ENCODE measurements around the gene WFS1. TPM values are rescaled to one million over a fixed set of nuclear protein-coding genes. Genes with fewer than 3 reads are reported as not detected.

Gene WFS1
- total and polyA plus RNA-seq, 2 of the 8 experiments (the other 6 are each of a cell fraction or from before 2014, with no cell fraction given) = 29.1 to 43.1 TPM

- Histone ChIP-seq H4K20me1 (replicated peaks in 1 of 2; ENCODE audit: control insufficient read depth in 1 of 2, insufficient read depth in 2 of 2, low read length in 2 of 2) (peaks cover 0 to 9% of the 10 kb centered on the region in 2 experiments), H2BK120ac (replicated peaks; ENCODE audit: low read depth, low read length) (no peak overlapping the region), H3K23me2 (ENCODE audit: low read depth, low read length) (peaks cover 3% of the 10 kb centered on the region; the same call in 1 of the 2 replicates), H4K8ac (ENCODE audit: extremely low read depth, insufficient read depth, low read length) (no peak overlapping the region), H3K9ac (replicated peaks in 1 of 4; ENCODE audit: extremely low read depth in 1 of 4, low read depth in 3 of 4, low read length in 3 of 4) (no peak overlapping the region), H3K4me1 (replicated peaks in 1 of 4; ENCODE audit: control insufficient read depth in 3 of 4, insufficient read depth in 4 of 4, low read length in 3 of 4) (no peaks in the 10 kb centered on the region), H4K91ac (replicated peaks; ENCODE audit: insufficient read length, low read length) (no peak overlapping the region), H3K79me2 (ENCODE audit: control insufficient read depth in 1 of 2, insufficient read depth in 2 of 2, low read length in 2 of 2) (no peaks in the 10 kb centered on the region), H2BK20ac (ENCODE audit: low read length) (no peak overlapping the region), H3K18ac (ENCODE audit: extremely low read depth, low read length) (no peak overlapping the region), H2BK15ac (ENCODE audit: low read length) (no peak overlapping the region), H3K4ac (replicated peaks; ENCODE audit: insufficient read length, low read depth, low read length) (no peak overlapping the region), H3K27ac (ENCODE audit: low read depth, low read length) (no peak overlapping the region), H2BK12ac (ENCODE audit: low read depth, low read length) (no peak overlapping the region), H3K79me1 (ENCODE audit: low read depth, low read length) (no peaks in the 10 kb centered on the region), H3K36me3 (ENCODE audit: control insufficient read depth in 2 of 4, insufficient read depth in 4 of 4, low read length in 3 of 4) (peaks cover 0 to 17% (median 11%) of the 10 kb centered on the region in 4 experiments; a peak in 5 of 8 replicates), H3K27me3 (replicated peaks in 1 of 4; ENCODE audit: control insufficient read depth in 3 of 4, extremely low read depth in 1 of 4, insufficient read depth in 3 of 4, low read length in 3 of 4) (no peaks in the 10 kb centered on the region; a peak in 1 of 7 replicates), H3K9me3 (ENCODE audit: insufficient read depth in 2 of 2, low read depth in 1 of 2, low read length in 1 of 2) (peaks cover 0 to 8% of the 10 kb centered on the region in 2 experiments; a peak in 1 of 4 replicates), H2AFZ (ENCODE audit: low read length) (no peak overlapping the region), H3K23ac (ENCODE audit: insufficient read length) (no peak overlapping the region), H3K56ac (replicated peaks; ENCODE audit: insufficient read length, low read depth, low read length) (no peak overlapping the region), H2BK5ac (ENCODE audit: low read depth, low read length) (no peak overlapping the region), H3K14ac (ENCODE audit: insufficient read length) (no peak overlapping the region), H3K4me2 (ENCODE audit: insufficient read depth in 1 of 2, low read depth in 2 of 2, low read length in 2 of 2) (no peak overlapping the region), H4K5ac (ENCODE audit: insufficient read length, low read depth, low read length) (no peak overlapping the region), H2AK5ac (ENCODE audit: low read depth, low read length) (no peak overlapping the region), H3K4me3 (ENCODE audit: extremely low read depth in 1 of 4, insufficient read depth in 2 of 4, low read depth in 3 of 4, low read length in 4 of 4) (no peak overlapping the region)
- ChIA-PET CTCF (ENCODE audit: partially characterized antibody) (interaction anchor here (1.1 to 3.1 kb wide), 6 partner anchors 17 to 55 kb away, joined by 3 to 12 read pairs (median 5); no protein-coding TSS in a partner anchor), POLR2A (ENCODE audit: partially characterized antibody) (no interaction called here)
- TF ChIP-seq POU5F1 (IDR thresholded peaks at IDR 0.05; ENCODE audit: low read depth, low read length) (no peak), SAP30 (IDR thresholded peaks at IDR 0.05; ENCODE audit: insufficient read depth, insufficient replicate concordance, low read length) (no peak), SIRT6 (IDR thresholded peaks at IDR 0.05; ENCODE audit: low read length) (no peak), JUND (IDR thresholded peaks at IDR 0.05; ENCODE audit: low read length) (no peak), FOSL1 (IDR thresholded peaks at IDR 0.05; ENCODE audit: insufficient read depth, low read depth, low read length) (no peak), SP2 (IDR thresholded peaks at IDR 0.05; ENCODE audit: low read length) (no peak), ZNF274 (IDR thresholded peaks at IDR 0.05; ENCODE audit: borderline replicate concordance, extremely low read depth, low read length) (no peak), PHF8 (conservative IDR thresholded peaks at IDR 0.05; ENCODE audit: low read depth, low read length) (no peak), CHD2 (IDR thresholded peaks at IDR 0.05; ENCODE audit: low read length) (no peak)
- no peak for FAIRE-seq
- 89% methylated on average over 5 of the region's 5 CpGs; no CpG with 5 or more reads in 1 of the 2 experiments for WGBS, 2 experiments (ENCODE audit: extremely low coverage in 1 of 2, insufficient coverage in 1 of 2, insufficient read length in 1 of 2, insufficient replicate concordance in 2 of 2, low coverage in 1 of 2, low lambda C conversion rate in 2 of 2, missing lambda C conversion rate in 1 of 2)
- DNase-seq (ENCODE audit: low read depth in 1 of 2, low spot score in 2 of 2) = no peak
Observed at GRCh38 chr4:6306299-6306698, 36.6 kb downstream of the WFS1 start.
